Left cardiac atrium (tissue), 4 donors: ENCODE results near the gene HRH4. TPM values are rescaled to one million over a fixed set of nuclear protein-coding genes. Genes with fewer than 3 reads are reported as not detected.

ENCODE experiments used
- ATAC-seq, 2 donors: fragments of 200-7000 bp; cut with Tn5 transposase; one replicate each; pipeline ENCODE4 v1.9.1; 2020; ENCODE audit warnings: mild to moderate bottlenecking in 2 of 2, moderate library complexity in 2 of 2
- DNase-seq: peaks from one replicate; pipeline ENCODE4 v3.0.0-alpha.2; 2020
- intact Hi-C, 2 donors: fragments of 100-400 bp; cut with DNase I; formaldehyde crosslinking; loops; one replicate each; pipeline versions ENCODE4 v1.14.1 to v1.15.1; 2022 to 2023
- total RNA-seq, 2 donors: library from RNA; stranded (reverse); fragmentation: NEBNext Ultra II Directional; extraction: Animal tissue kit (Norgen Biotek cat#: 25700); gene quantifications; one replicate each; pipeline ENCODE4 v1.2.1, GENCODE V29; 2021
- donor health status: DM: no; HTN: yes; CAD: no.
- donor health status: DM: no; HTN: yes; CAD: no; lungs with severe emphysema.
- donor health status: DM: yes; HTN: yes; CAD: no.
- donor health status: Dilated cardiomyopathy.

Gene HRH4
- total RNA-seq, 2 donors from 2014 or later = not detected

- ATAC-seq (no peak), DNase-seq (no peak)
- intact Hi-C loops = no loop called here
These were observed 2.7 kb downstream of the HRH4 start for GRCh38 chr18:24462838-24463775.

- ATAC-seq (no peak), DNase-seq (no peak)
- intact Hi-C loops = no loop called here
These were observed 5.0 kb downstream of the HRH4 start for GRCh38 chr18:24465486-24465885.

- intact Hi-C loops = no loop called here
- ATAC-seq (no peak), DNase-seq (no peak)
These were observed 6.3 kb downstream of the HRH4 start for GRCh38 chr18:24466771-24467170.

GRCh38 chr18:24470022-24470618 lies 9.7 kb downstream of the HRH4 start:
- DNase-seq = no peak
- intact Hi-C loops = no loop called here

GRCh38 chr18:24470805-24471204 lies 10.4 kb downstream of the HRH4 start:
- intact Hi-C loops = no loop called here
- ATAC-seq (no peak), DNase-seq (no peak)

More at GRCh38 chr18:24470022-24470618, 9.7 kb downstream of the HRH4 start:
- ATAC-seq = no peak

GRCh38 chr18:24472591-24472990 lies 12.2 kb downstream of the HRH4 start:
- no peak for ATAC-seq
- intact Hi-C loops = no loop called here
- no peak for DNase-seq

- ATAC-seq = no peak
- no peak for DNase-seq
- intact Hi-C loops = no loop called here
These were observed 14.0 kb downstream of the HRH4 start for GRCh38 chr18:24474406-24474805.

- DNase-seq (no peak), ATAC-seq (no peak)
- intact Hi-C loops = no loop called here
These were observed 15.6 kb downstream of the HRH4 start for GRCh38 chr18:24475926-24476589.

GRCh38 chr18:24479371-24479770 lies 18.9 kb downstream of the HRH4 start:
- intact Hi-C loops = no loop called here
- no peak for ATAC-seq

GRCh38 chr18:24482821-24483220 lies 22.4 kb downstream of the HRH4 start:
- intact Hi-C loops = loop anchor here in 1 of 2 donors (10.0 kb wide), 1 partner anchor 242 kb away; no protein-coding TSS in a partner anchor
- ATAC-seq = no peak
- DNase-seq = no peak

More at GRCh38 chr18:24479371-24479770, 18.9 kb downstream of the HRH4 start:
- DNase-seq = no peak

- no peak for ATAC-seq
- intact Hi-C loops = loop anchor here (2.0 to 10.0 kb wide), 5 partner anchors 127 to 308 kb away; no protein-coding TSS in a partner anchor
- no peak for DNase-seq
These were observed 25.2 kb downstream of the HRH4 start for GRCh38 chr18:24485681-24486080.

- intact Hi-C loops = loop anchor here (2.0 to 10.0 kb wide), 5 partner anchors 128 to 309 kb away; no protein-coding TSS in a partner anchor
- no peak for DNase-seq
- ATAC-seq = no peak
These were observed 26.2 kb downstream of the HRH4 start for GRCh38 chr18:24486684-24487083.

- ATAC-seq (peak in 1 of 2 donors; percentile 53), DNase-seq (no peak)
- intact Hi-C loops = loop anchor here (5.0 to 10.0 kb wide), 4 partner anchors 132 to 312 kb away; no protein-coding TSS in a partner anchor
These were observed 28.5 kb downstream of the HRH4 start for GRCh38 chr18:24488824-24489493.

GRCh38 chr18:24490539-24490938 lies 30.1 kb downstream of the HRH4 start:
- DNase-seq (no peak), ATAC-seq (no peak)
- intact Hi-C loops = no loop called here

GRCh38 chr18:24491927-24492834 lies 31.7 kb downstream of the HRH4 start:
- ATAC-seq (no peak), DNase-seq (no peak)
- intact Hi-C loops = no loop called here

- intact Hi-C loops = no loop called here
- DNase-seq (no peak), ATAC-seq (no peak)
These were observed 34.1 kb downstream of the HRH4 start for GRCh38 chr18:24494586-24494985.

- ATAC-seq (peak in 1 of 2 donors; percentile 80), DNase-seq (no peak)
- intact Hi-C loops = no loop called here
These were observed 36.8 kb downstream of the HRH4 start for GRCh38 chr18:24497031-24497754.
